ENCODE results near the gene RGS7. TPM values are rescaled to one million over a fixed set of nuclear protein-coding genes. Genes with fewer than 3 reads are reported as not detected.

The RGS7 gene
- total and polyA plus RNA-seq, 2 donors from 2014 or later: 3.6 TPM; not detected in 1

GRCh38 chr1:241250465-241250864 is 106.5 kb downstream of the RGS7 start:
- H3K9me3 ChIP-seq (ENCODE audit: control insufficient read depth in 2 of 3, insufficient read depth in 1 of 3, low read length in 3 of 3): peaks cover 0 to 8% (median 0%) of the 10 kb centered on the region in 3 donors
- no peaks in the 10 kb centered on the region for H3K27me3 ChIP-seq (ENCODE audit: control insufficient read depth, insufficient read depth, low read length)
- no peak for TF ChIP-seq CTCF (IDR thresholded peaks at IDR 0.05; ENCODE audit: borderline replicate concordance, extremely low read depth, insufficient read depth)
- no peak overlapping the region for H3K27ac ChIP-seq (ENCODE audit: low read depth in 2 of 2, low read length in 2 of 2)
- H3K9ac ChIP-seq (ENCODE audit: low read length in 3 of 3): no peak overlapping the region
- H3K4me1 ChIP-seq (ENCODE audit: control insufficient read depth in 2 of 3, insufficient read depth in 2 of 3, low read depth in 1 of 3, low read length in 3 of 3): no peaks in the 10 kb centered on the region
- H3K36me3 ChIP-seq (ENCODE audit: control insufficient read depth in 2 of 3, insufficient read depth in 3 of 3, low read length in 3 of 3): no peaks in the 10 kb centered on the region
- no peak overlapping the region for H3K4me3 ChIP-seq (ENCODE audit: low read length in 3 of 3)
- DNase-seq (no peak), FAIRE-seq (no peak)
- intact Hi-C loops (cut with DNase I): no loop called here

- H3K9me3 ChIP-seq (ENCODE audit: control insufficient read depth in 2 of 3, insufficient read depth in 1 of 3, low read length in 3 of 3): peaks cover 0 to 3% (median 0%) of the 10 kb centered on the region in 3 donors
- no peak overlapping the region for H3K9ac ChIP-seq (ENCODE audit: low read length in 3 of 3)
- H3K4me3 ChIP-seq (ENCODE audit: low read length in 3 of 3): no peak overlapping the region
- no peaks in the 10 kb centered on the region for H3K36me3 ChIP-seq (ENCODE audit: control insufficient read depth in 2 of 3, insufficient read depth in 3 of 3, low read length in 3 of 3)
- H3K27me3 ChIP-seq (ENCODE audit: control insufficient read depth, insufficient read depth, low read length): no peaks in the 10 kb centered on the region
- H3K4me1 ChIP-seq (ENCODE audit: control insufficient read depth in 2 of 3, insufficient read depth in 2 of 3, low read depth in 1 of 3, low read length in 3 of 3): no peaks in the 10 kb centered on the region
- TF ChIP-seq CTCF (IDR thresholded peaks at IDR 0.05; ENCODE audit: borderline replicate concordance, extremely low read depth, insufficient read depth): no peak
- DNase-seq: no peak
- intact Hi-C loops (cut with DNase I): no loop called here
- H3K27ac ChIP-seq (ENCODE audit: low read depth in 2 of 2, low read length in 2 of 2): no peak overlapping the region
- FAIRE-seq: no peak
Observed at GRCh38 chr1:241240069-241240468, 116.9 kb downstream of the RGS7 start.

GRCh38 chr1:241237873-241238272 is 119.1 kb downstream of the RGS7 start:
- intact Hi-C loops (cut with DNase I): no loop called here
- no peak overlapping the region for H3K4me3 ChIP-seq (ENCODE audit: low read length in 3 of 3)
- H3K27me3 ChIP-seq (ENCODE audit: control insufficient read depth, insufficient read depth, low read length): no peaks in the 10 kb centered on the region
- H3K9ac ChIP-seq (ENCODE audit: low read length in 3 of 3): no peak overlapping the region
- no peaks in the 10 kb centered on the region for H3K4me1 ChIP-seq (ENCODE audit: control insufficient read depth in 2 of 3, insufficient read depth in 2 of 3, low read depth in 1 of 3, low read length in 3 of 3)
- no peak overlapping the region for H3K27ac ChIP-seq (ENCODE audit: low read depth in 2 of 2, low read length in 2 of 2)
- FAIRE-seq (no peak), DNase-seq (no peak)
- H3K36me3 ChIP-seq (ENCODE audit: control insufficient read depth in 2 of 3, insufficient read depth in 3 of 3, low read length in 3 of 3): no peaks in the 10 kb centered on the region
- TF ChIP-seq CTCF (IDR thresholded peaks at IDR 0.05; ENCODE audit: borderline replicate concordance, extremely low read depth, insufficient read depth): no peak
- H3K9me3 ChIP-seq (ENCODE audit: control insufficient read depth in 2 of 3, insufficient read depth in 1 of 3, low read length in 3 of 3): peaks cover 0 to 3% (median 0%) of the 10 kb centered on the region in 3 donors

- intact Hi-C loops (cut with DNase I): no loop called here
- no peak for TF ChIP-seq CTCF (IDR thresholded peaks at IDR 0.05; ENCODE audit: borderline replicate concordance, extremely low read depth, insufficient read depth)
- FAIRE-seq: no peak
- Histone ChIP-seq H3K4me1 (ENCODE audit: control insufficient read depth in 2 of 3, insufficient read depth in 2 of 3, low read depth in 1 of 3, low read length in 3 of 3) (no peaks in the 10 kb centered on the region), H3K9me3 (ENCODE audit: control insufficient read depth in 2 of 3, insufficient read depth in 1 of 3, low read length in 3 of 3) (no peaks in the 10 kb centered on the region), H3K9ac (ENCODE audit: low read length in 3 of 3) (no peak overlapping the region), H3K27me3 (ENCODE audit: control insufficient read depth, insufficient read depth, low read length) (no peaks in the 10 kb centered on the region), H3K36me3 (ENCODE audit: control insufficient read depth in 2 of 3, insufficient read depth in 3 of 3, low read length in 3 of 3) (no peaks in the 10 kb centered on the region), H3K27ac (ENCODE audit: low read depth in 2 of 2, low read length in 2 of 2) (no peak overlapping the region), H3K4me3 (ENCODE audit: low read length in 3 of 3) (no peak overlapping the region)
- peak in 2 of 5 donors; percentile 48 to 74 for DNase-seq
Observed at GRCh38 chr1:241235256-241235897, 121.6 kb downstream of the RGS7 start.
